ENCODE results near the gene PLA2G4E.

GRCh38 chr15:42065468-42065867, 44.6 kb upstream of the PLA2G4E start:
- TF ChIP-seq CTCF (conservative IDR thresholded peaks at IDR 0.05) (no peak), EZH2 (IDR thresholded peaks at IDR 0.05; ENCODE audit: low read depth) (no peak)

Measured in PC-9 (cell line).